GM19025 (cell line): ENCODE measurements around the gene BDKRB2.

Source experiments
- ATAC-seq: cut with Tn5 transposase; IDR thresholded peaks from one replicate; pipeline ENCODE4 v1.9.1; 2021; ENCODE audit warnings: mild to moderate bottlenecking, low read depth, moderate library complexity; ENCODE audit not compliant: unreplicated experiment

Gene BDKRB2

GRCh38 chr14:96267336-96267735 is 62.7 kb downstream of the BDKRB2 start:
- ATAC-seq = no peak

- no peak for ATAC-seq
These were observed 63.3 kb downstream of the BDKRB2 start for GRCh38 chr14:96267916-96268315.

GRCh38 chr14:96268431-96269358 is 64.1 kb downstream of the BDKRB2 start:
- no peak for ATAC-seq

GRCh38 chr14:96269359-96269710 is 64.7 kb downstream of the BDKRB2 start:
- ATAC-seq = no peak

- ATAC-seq = no peak
These were observed 66.2 kb downstream of the BDKRB2 start for GRCh38 chr14:96270565-96271420.

GRCh38 chr14:96271421-96271762 is 66.8 kb downstream of the BDKRB2 start:
- ATAC-seq = no peak

GRCh38 chr14:96272777-96273473 is 68.3 kb downstream of the BDKRB2 start:
- ATAC-seq = no peak

GRCh38 chr14:96273629-96274028 is 69.0 kb downstream of the BDKRB2 start:
- ATAC-seq = no peak

- no peak for ATAC-seq
These were observed 69.5 kb downstream of the BDKRB2 start for GRCh38 chr14:96274122-96274521.

- no peak for ATAC-seq
These were observed 69.9 kb downstream of the BDKRB2 start for GRCh38 chr14:96274543-96274942.

- ATAC-seq = no peak
These were observed 70.8 kb downstream of the BDKRB2 start for GRCh38 chr14:96275177-96276112.

GRCh38 chr14:96277890-96278289 is 73.3 kb downstream of the BDKRB2 start:
- ATAC-seq = no peak

- no peak for ATAC-seq
These were observed 74.9 kb downstream of the BDKRB2 start for GRCh38 chr14:96279564-96279963.

GRCh38 chr14:96280104-96280503 is 75.5 kb downstream of the BDKRB2 start:
- ATAC-seq = no peak

GRCh38 chr14:96281486-96281885 is 76.8 kb downstream of the BDKRB2 start:
- ATAC-seq = no peak

GRCh38 chr14:96284008-96284407 is 79.4 kb downstream of the BDKRB2 start:
- ATAC-seq = no peak

- no peak for ATAC-seq
These were observed 79.8 kb downstream of the BDKRB2 start for GRCh38 chr14:96284430-96284829.

GRCh38 chr14:96285667-96286066 is 81.0 kb downstream of the BDKRB2 start:
- no peak for ATAC-seq

GRCh38 chr14:96286251-96286650 is 81.6 kb downstream of the BDKRB2 start:
- ATAC-seq = no peak

GRCh38 chr14:96287856-96288255 is 83.2 kb downstream of the BDKRB2 start:
- ATAC-seq = no peak
